GM18870 (cell line): ENCODE data around the gene GPR78.

Experiments
- ATAC-seq: cut with Tn5 transposase; IDR thresholded peaks from one replicate; pipeline ENCODE4 v1.9.1; 2021; ENCODE audit warnings: moderate library complexity; ENCODE audit not compliant: unreplicated experiment

The GPR78 gene

DNA sequence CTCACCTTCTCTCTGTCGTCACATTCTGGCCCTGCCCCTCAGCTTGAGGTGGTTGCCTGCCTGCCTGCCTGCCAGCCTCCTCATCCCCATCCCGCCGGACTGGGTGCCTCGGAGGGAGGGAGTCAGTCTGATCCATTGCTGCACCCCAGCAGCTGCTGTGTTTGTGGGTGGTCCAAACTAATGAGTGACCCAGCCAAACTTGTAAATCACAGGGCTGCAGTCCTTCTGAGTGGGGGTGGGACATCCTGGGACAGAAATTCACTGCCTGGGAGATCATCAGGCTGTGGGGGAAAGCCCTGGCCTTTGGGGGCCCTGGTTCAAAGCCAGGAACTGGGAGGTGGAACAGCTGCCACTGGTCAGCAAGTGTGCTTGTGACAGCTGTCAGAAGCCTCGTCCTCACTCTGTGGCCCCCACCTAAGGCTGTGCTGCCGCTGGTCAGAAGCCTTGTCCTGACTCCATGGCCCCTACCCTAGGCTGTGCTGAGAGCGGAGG is 5.6 kb downstream of the GPR78 start:
- ATAC-seq, result no peak

DNA sequence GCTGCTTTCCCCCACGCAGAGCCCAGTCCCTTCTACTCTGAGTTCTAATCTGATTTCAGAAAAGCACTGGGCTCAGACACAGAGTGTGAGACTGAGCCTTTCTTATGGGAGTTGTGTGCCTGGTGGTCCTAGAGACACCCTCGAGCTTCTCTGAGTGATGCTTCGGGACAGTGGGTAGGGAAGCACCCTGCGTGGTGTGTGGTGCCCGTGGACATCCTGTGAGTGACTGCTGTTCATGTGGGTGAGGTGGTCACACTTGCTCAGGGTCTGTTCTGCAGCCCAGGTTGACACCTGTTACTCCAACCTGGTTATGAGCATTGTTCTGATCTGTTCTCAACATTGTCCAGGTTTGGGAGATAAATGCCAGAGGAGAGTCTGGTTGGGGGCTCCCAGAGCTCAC is 6.1 kb downstream of the GPR78 start:
- no peak for ATAC-seq

DNA sequence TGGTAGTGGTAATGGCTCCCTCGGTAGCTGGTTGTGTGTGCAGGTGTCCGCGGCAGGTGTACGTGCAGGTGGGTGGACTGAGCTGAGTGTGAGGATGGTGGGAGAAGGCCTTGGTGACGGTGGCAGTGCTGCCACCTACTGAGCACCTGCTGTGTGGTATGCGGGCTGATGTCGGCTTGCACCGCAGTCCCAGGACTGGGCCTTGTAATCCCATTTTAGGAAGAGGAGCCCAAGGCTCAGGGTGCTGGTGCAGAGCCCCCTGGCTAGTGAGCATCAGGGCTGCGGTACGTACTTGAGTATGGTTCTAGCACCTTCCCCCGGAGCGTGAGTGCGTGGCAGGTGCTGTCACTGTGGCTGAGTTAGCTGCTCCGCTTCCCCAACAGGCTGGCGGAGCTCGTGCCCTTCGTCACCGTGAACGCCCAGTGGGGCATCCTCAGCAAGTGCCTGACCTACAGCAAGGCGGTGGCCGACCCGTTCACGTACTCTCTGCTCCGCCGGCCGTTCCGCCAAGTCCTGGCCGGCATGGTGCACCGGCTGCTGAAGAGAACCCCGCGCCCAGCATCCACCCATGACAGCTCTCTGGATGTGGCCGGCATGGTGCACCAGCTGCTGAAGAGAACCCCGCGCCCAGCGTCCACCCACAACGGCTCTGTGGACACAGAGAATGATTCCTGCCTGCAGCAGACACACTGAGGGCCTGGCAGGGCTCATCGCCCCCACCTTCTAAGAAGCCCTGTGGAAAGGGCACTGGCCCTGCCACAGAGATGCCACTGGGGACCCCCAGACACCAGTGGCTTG is 6.7 kb downstream of the GPR78 start:
- ATAC-seq, result no peak

DNA sequence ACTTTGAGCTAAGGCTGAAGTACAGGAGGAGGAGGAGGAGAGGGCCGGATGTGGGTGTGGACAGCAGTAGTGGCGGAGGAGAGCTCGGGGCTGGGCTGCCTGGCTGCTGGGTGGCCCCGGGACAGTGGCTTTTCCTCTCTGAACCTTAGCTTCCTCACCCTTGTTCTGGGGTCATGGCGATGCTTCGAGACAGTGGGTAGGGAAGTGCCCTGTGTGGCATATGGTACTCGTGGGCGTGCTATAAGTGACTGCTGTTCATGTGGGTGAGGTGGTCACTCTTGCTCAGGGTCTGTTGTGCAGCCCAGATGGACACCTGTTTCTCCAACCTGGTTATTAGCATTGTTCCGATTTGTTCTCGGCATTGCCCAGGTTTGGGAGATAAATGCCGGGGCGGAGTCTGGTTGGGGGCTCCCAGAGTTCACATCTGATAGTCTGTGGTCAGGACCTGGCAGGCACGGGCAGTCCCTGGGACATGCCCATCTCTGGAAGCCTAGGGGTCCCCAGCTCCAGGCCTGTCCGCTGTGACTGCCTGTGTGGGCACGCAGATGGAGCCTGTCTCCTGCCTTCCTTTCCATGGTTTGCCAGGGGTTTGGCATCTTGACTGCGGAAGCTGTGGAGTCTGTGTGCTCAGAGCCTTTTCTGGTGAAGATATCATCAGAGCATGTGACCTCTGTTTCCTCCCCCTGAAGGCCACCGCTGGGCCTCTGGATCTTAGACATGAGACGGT is 7.4 kb downstream of the GPR78 start:
- no peak for ATAC-seq

DNA sequence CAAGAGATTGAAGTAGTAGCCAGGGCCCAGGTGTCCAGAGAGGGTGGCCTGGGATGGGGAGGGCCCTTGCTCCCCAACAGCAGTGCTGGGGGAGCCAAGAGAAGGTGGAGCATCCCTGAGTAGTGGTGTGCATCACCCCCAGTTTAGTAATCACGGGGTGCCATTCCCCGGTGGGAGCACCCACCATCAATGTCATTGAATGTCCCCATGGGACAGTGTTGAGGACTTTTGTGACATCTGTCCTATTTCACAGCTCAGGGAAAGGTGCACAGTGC is 7.9 kb downstream of the GPR78 start:
- no peak for ATAC-seq

DNA sequence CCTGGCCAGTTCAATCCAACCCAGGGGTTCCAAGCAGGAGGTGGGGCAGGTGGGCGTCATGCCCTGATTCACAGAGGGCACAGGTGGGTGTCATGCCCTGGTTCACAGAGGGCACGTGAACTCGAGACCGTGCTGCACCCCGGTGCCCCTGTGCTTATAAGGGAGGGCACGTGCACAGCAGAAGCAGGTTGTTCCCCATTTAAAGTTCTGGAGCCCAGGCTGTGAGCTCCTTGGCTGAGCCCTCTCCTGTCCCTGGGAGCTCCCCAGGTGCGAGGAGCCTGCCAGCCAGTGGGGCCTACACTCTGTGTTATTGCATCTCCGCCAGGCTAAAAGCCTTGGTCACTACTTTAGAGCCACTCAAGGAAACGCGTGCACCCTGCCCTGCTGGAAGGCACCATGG is 9.1 kb downstream of the GPR78 start:
- no peak for ATAC-seq

DNA sequence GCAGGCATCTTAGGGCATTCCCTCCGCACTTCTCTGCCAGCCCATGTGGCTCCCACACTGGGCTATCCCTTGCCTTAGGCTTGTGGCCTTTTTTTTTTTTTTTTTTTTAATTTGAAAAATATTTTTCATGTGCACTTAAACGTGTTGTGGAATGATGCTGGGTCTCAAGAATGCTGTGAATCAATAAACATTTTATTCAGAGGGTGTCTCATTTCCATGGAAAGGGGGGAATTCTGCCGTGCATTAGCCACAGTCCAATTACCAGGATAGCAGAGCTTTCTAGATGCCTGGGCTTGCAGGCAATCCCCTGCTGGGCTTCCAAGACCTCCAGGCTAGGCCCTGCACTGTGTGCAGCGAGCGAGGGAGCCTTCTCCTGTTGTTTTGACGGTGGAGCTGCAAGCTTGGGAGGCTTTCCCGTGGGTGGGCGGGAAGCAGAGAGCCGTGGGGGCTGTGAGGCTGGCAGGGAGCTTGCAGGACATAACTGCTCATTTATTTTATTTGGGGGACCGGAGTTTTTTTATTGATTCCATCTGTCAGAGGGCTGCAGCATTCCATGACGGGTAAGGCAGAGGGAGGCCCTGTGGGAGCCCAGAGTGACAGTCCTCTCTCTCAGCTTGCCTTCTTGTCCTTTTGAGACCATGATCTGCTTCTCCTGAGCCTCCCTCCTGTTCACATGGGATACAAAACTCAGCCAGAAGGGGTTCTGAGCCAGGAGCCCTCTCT is 9.8 kb downstream of the GPR78 start:
- ATAC-seq, result no peak

DNA sequence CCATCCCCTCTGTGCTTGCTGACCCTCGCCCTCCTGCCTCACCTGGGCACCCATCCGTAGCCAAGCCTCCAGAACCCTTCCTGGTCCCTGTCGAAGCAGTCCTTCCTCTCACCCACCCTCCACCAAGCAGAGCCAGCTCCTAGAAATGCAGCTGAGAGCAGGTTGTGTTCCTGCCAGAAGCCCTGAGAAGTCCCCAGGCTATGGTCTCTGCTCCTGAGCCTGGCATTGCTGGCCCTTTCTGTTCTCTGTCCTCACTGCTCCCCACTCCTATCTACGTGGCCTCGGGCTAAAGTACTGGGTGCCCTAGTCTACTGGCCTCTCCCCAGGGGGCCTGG is 10.3 kb downstream of the GPR78 start:
- ATAC-seq, result no peak

DNA sequence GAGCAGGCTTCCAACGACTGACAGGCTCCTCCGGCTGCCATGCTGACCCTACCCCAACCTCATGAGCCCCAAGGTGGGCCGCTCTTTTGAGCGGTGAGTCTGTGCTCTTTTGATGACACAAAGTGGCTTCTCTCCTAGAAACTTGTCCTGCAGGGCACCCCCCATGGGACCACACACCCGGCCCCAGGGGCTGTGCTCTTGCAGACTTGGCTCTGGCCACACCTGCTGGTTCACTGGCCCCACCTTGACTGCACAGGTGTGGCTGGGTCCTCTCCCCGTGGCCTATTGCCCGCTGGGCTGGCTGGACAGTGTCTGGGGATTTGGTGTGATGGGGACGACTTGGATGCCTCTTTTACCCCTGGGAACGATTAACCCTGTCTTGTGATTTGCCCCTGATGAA is 10.9 kb downstream of the GPR78 start:
- ATAC-seq, result no peak

DNA sequence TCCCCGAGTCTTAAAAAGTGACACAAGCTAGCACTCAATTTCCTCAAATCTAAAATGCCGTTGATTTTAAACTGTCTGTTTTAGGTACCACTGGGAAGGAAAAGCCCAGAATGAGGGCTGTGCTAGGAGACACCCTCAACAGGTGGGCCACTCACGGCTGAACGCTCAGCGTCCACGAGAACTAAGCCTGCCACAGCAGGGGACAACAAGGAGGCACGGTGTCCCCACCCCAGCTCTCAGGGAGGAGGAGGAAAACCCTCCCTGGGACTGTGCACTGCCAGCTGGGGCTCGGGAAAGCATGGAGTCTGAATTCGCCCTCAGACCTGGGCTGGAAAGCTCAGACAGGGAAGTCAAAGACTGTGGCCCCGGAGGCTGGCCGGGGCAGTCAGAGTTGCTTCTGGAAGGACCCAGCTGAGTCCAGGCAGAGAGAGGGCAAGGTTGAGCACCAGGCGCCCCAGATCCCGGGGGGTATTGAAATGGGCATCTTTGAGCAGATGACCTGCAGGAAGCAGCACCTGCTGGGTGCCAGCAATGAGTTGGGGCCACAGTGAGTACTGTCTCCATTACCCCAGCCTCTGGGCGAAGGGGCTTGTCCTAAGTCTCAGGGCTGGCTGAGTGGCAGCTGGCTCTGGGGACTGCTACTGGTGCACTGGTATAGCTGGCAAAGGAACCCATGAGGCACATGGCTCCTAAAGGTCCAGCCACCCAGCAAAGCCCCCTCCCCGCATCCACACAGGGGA is 11.6 kb downstream of the GPR78 start:
- no peak for ATAC-seq

DNA sequence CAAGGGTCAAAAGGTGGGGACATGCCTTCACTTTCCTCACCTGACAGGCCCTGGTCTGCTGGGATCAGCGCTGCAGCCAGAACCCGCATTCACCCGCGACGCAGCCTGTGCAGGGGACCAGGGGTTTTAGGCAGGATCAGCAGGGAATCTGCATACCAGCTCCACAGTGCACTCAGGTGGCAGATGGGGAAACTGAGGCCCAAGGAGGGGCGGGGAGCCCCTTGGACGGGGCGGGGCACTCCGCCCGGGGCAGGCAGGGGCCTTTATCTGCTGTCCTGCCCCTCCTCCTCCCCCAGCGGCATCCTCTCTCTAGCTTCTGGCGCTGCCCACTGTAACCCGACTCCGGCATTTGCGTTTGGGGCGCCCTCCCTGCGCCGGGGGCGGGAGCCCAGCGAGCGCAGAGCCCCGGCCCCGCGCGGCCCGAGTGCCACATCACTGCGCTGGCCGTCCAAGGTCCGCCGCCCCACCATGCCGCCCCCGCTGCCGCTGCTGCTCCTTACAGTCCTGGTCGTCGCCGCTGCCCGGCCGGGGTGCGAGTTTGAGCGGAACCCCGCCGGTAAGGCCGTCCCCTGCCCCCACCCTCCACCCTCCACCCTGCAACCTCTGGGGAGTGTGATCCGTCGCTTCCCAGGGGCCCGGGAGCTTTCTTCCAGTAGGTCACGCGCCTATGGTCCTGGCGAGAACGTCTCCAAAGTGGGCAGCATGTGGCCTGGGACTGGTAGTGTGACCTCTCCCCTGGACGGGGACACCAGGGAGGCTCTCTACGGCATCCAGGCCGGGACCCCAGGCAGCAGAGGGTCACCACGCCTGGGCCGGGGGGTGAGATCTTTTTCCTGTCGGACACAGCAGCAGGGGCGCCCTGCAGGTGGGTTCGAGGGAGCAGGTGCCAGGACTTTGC is 12.4 kb downstream of the GPR78 start, which contains the start of gene CPZ:
CPZ (plus strand) TSS at position 400 of the 898 bp plus-strand sequence; CDS start at position 469, 69 bp downstream.
- no peak for ATAC-seq

DNA sequence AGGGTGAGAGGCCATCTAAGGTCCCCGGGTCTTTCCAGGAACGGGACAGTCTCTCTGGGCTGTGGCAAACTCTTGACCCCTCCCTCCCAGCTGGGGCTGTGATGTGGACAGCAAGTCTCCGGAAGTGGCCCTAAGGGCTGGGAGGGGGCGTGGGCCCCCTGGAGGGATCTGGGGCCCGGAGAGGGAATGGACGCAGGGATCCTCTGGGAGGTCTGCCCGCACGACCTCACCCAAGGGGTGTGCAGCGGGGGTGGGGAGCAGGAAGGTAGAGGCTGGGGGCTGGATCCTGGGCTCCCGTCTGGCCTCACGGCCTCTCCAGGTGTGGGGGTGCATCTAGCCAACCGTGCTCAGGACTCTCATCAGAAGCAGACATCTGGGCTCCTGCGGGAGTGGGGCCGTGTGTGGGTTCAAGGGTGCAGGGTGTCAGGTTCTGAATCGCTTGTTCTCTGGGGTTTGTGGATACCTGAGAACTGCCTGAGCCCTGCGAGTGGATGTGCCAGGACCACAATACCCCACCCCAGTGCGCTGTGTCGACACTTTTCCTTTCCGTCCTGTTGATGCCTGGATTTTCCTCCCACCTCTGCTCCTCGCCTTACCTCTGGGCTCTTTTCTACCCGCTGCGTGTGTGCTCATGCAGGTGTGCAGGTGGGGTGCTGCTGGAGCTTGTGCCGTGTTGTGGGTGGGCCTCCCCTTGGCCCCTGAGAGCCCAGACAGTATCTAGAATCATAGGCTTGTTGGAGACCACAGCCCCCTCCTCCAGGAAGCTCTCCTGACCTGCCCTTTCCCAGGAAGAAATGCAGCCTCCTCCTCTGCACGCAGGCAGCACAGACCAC is 13.3 kb downstream of the GPR78 start:
- ATAC-seq, result no peak

DNA sequence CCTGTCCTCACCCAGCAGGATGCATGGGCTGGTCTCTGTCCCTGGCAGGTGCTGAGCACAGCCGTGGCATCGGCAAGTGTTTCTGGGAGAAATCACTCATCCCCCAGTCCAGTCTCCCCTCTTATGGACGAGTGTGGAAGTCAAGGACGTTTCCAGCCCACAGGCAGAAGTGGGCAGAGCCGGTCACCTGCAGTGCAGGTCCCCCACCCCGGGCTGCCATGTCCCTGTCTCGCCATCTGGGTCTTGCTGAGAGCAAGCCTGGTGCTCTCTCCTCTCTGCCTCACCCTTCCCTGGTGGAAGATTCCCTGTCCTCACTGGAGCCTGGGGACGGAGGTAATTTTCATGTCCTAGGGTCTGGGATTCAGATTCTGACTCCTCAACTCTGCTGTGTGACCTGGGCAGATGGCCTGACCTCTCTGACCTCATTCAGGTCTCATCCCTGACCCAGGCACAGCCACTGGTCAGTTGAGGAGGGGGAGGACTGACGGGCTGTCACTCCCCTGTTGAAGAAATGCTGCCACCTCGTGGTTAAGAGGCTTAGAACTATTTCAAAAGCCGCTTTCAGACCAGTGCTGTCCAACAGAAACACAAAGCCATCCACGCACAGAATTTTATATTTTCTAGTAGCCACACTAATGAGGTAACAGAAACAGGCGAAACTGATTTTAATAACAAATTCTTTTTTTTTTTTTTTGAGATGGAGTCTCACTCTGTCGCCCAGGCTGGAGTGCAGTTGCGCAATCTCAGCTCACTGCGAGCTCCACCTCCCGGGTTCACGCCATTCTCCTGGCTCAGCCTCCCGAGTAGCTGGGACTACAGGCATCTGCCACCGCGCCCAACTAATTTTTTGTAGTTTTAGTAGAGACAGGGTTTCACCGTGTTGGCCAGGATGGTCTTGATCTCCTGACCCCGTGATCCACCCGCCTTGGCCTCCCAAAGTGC is 14.2 kb downstream of the GPR78 start:
- no peak for ATAC-seq

DNA sequence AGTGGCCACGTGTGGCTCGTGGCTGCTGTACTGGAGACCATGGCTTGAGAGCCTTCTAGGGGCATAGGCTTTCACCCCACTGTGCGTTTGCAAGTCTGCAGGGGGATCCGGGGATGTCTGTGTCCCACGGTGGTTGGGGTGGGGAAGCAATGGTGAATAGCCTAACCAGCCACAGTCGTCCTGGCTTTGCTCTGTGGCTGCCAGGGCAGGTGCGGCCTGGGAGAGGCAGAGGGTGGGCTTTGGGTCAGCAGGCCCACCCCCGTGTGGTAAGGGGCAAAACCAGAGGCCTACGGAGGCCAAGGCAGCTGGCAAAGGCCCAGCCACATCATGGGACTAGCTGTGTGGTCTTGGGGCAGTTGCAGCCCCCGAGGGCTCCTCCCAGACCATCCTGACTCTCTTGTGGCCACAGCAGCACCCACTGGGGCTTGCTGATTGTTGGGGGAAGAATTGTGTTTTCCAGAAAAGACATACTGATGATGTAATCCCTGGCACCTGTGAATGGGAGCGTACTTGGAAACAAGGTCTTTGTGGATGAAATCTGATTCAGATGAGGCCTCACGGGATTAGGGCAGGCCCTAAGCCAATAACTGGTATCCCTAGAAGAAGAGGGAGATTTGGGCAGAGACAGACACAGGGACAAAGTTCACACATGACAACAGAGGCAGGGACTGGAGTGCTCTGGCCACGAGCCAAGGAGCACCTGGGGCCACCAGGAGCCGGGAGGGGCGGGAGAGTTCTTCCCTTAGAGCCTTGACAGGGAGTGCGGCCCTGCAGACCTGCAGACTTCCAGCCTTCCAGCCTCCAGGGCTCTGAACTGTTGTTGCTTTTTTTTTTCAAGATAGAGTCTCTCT is 15.3 kb downstream of the GPR78 start:
- no peak for ATAC-seq

DNA sequence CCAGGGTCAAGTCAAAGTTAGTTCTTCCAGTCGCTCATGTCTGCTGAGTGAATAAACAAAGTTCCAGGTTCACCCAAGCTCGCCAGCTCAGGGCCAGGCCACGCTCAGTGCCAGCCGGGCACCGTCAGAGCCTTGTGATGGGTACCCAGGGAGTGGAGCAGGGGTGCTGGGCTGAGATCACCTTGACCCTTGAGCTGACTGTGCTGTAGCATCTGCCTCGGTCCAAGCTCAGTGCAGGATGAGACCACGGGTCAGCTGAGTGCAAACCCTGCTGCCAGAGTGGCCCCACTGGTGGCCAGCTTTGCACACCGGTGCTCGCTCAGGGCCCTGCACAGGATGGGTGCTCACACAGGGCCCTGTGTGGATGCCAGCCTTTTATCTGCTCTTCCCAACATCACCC is 16.7 kb downstream of the GPR78 start:
- ATAC-seq, result no peak

DNA sequence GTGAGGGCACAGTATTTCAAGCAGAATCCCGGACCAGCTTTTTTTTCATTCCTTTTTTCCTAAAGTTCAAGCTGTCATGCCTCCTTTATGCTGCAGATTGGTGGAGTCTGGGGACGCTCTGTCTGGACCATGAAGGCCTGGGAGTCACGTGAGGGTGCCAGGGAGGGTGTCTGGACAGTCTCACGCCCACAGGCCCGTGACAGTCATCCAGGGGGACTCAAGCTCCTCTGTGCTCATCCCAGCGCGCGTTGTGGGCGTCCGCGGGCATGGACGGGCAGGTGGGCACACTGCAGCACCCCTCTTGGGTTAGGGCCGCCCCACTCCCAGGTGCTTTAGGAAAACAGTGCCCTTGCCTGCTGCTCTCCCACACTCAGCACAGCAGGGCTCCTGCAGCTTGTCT is 17.1 kb downstream of the GPR78 start:
- no peak for ATAC-seq

DNA sequence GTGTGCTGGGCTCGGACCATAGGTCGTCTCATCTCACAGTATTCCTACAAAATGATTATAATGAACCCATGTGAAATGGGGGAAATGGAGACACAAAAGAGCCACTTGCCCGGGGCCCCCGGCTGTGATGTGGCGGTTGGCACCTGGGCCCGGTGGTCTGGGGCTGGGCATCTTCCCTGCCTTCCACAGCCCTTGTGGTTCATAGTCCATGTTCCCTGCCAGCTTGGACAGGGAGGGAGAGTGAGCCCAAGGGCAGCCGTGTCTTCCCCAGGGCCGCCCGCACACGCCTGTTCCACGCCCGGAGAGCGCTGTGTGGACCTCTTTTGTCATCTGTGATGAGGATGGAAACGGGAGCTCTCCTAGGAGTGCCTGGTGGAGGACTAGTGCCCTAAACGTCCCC is 17.6 kb downstream of the GPR78 start:
- no peak for ATAC-seq
